ENCODE measurements around the gene ALKBH5.

DNA sequence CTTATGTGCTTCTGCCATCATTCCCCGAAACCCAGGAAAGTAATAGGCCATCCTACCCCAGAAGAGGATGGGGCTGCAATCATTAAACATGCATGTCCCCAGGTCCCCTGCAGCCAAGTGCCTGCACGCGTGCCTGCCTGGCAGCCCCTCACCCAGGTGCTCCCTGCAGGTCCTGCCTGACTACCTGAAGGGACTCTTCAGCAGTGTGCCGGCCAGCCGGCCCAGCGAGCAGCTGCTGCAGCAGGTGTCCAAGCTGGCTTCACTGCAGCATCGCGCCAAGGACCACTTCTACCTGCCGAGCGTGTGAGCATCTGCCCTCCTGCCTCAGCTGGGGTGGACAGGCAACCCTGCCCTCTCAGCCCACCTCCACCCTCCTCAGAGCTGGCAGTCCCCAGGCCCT is 16.2 kb upstream of the ALKBH5 start:
- TF ChIP-seq POLR2A (IDR thresholded peaks at IDR 0.05), result no peak
- TF ChIP-seq, protein P1, sequence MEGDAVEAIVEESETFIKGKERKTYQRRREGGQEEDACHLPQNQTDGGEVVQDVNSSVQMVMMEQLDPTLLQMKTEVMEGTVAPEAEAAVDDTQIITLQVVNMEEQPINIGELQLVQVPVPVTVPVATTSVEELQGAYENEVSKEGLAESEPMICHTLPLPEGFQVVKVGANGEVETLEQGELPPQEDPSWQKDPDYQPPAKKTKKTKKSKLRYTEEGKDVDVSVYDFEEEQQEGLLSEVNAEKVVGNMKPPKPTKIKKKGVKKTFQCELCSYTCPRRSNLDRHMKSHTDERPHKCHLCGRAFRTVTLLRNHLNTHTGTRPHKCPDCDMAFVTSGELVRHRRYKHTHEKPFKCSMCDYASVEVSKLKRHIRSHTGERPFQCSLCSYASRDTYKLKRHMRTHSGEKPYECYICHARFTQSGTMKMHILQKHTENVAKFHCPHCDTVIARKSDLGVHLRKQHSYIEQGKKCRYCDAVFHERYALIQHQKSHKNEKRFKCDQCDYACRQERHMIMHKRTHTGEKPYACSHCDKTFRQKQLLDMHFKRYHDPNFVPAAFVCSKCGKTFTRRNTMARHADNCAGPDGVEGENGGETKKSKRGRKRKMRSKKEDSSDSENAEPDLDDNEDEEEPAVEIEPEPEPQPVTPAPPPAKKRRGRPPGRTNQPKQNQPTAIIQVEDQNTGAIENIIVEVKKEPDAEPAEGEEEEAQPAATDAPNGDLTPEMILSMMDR (IDR thresholded peaks at IDR 0.05), result no peak
